Stomach smooth muscle (tissue), 2 donors: ENCODE measurements around the gene COL6A2.
A peak's percentile ranks its signal among the peaks of the same experiment; 100 is the strongest.
"Not testable (repeated sequence)": the region's sequence is repeated elsewhere in the genome, so short reads cannot be mapped to it uniquely, and the experiment has no call there.

Experiments
- H3K27ac ChIP-seq: one replicate; pipeline ENCODE4 v1.7.0; 2013; ENCODE audit warnings: mild to moderate bottlenecking, low read length, inconsistent platforms
- H3K27me3 ChIP-seq, 2 donors: one replicate each; pipeline ENCODE4 v1.7.0; 2013; ENCODE audit warnings: low read length in 2 of 2; ENCODE audit not compliant: insufficient read depth in 2 of 2, control insufficient read depth in 1 of 2
- H3K36me3 ChIP-seq, 2 donors: one replicate each; pipeline ENCODE4 v1.7.0; 2013; ENCODE audit warnings: low read length in 2 of 2; ENCODE audit not compliant: control insufficient read depth in 2 of 2, insufficient read depth in 2 of 2
- H3K4me1 ChIP-seq: one replicate; pipeline ENCODE4 v1.7.0; 2013; ENCODE audit warnings: low read length; ENCODE audit not compliant: control insufficient read depth, insufficient read depth
- H3K4me3 ChIP-seq, 2 donors: one replicate each; pipeline ENCODE4 v1.7.0; 2013; ENCODE audit warnings: low read length in 2 of 2
- H3K9ac ChIP-seq, 2 donors: one replicate each; pipeline ENCODE4 v1.7.0; 2013; ENCODE audit warnings: low read length in 2 of 2, mild to moderate bottlenecking in 1 of 2
- H3K9me3 ChIP-seq, 2 donors: one replicate each; pipeline ENCODE4 v1.7.0; 2013; ENCODE audit warnings: low read length in 2 of 2; ENCODE audit not compliant: control insufficient read depth in 2 of 2
- donor health status: healthy.
- donor health status: Pancreatic carcinoma.

COL6A2 gene

GRCh38 chr21:46095814-46096595, 1.9 kb upstream of the COL6A2 start:
- peak overlapping the region in 1 of 2 donors; percentile 81 for H3K9ac ChIP-seq
- peaks cover 0 to 3% of the 10 kb centered on the region in 2 donors for H3K36me3 ChIP-seq
- H3K27ac ChIP-seq, result peak overlapping the region; percentile 99
- H3K4me3 ChIP-seq, result no peak overlapping the region
- H3K9me3 ChIP-seq, result no peaks in the 10 kb centered on the region
- no peaks in the 10 kb centered on the region for H3K27me3 ChIP-seq
- peaks cover 76% of the 10 kb centered on the region for H3K4me1 ChIP-seq

- H3K4me1 ChIP-seq, result peaks cover 69% of the 10 kb centered on the region
- no peaks in the 10 kb centered on the region for H3K27me3 ChIP-seq
- no peaks in the 10 kb centered on the region for H3K9me3 ChIP-seq
- peak overlapping the region; percentile 56 to 73 for H3K4me3 ChIP-seq
- peak overlapping the region; percentile 78 to 81 for H3K9ac ChIP-seq
- peak overlapping the region; percentile 99 for H3K27ac ChIP-seq
- peaks cover 0 to 3% of the 10 kb centered on the region in 2 donors for H3K36me3 ChIP-seq
Observed at GRCh38 chr21:46096596-46097335, 1.1 kb upstream of the COL6A2 start.

DNA sequence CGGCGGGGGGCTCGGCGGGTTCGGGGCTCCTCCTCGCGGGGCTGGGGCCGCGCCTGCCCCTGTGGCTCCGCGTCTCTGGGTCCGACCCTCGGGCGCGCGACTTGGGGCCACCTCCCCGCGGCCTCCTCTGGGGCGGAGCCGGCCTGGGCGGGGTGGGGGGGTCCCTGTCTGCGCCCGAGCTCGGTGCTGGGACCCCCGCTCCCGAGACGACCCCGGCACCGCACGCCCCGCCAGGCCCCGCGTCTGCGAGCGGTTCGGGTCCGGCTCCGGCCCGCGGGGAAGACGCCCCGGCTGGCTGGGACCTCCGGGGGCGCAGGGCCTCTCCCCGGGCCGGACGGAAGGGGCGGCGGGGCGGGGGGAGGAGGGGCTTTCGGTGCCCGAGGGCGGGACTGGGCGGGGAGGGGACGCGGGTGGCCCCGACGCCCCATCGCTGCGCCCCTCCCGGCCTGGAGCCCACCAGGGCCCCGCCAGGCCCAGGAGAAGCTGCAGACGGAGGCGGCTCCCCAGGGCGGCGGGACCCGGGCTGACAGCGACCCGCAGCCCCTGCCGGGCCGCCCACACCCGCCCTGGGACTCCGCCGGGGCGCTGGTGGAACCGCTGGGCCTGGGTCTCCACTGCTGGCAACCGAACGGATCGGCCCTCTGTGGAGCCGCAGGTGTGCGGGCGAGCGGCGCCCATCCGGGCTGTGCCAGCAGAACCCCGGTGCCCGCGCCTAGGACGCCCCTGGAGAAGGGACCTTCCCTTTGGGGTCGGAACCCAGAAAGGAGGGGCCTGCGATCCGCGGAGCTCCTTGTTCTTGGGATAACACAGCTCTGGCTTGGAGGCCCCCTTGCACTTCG, 610 bp downstream of the COL6A2 start:
- Histone ChIP-seq H3K27ac (peak overlapping the region; percentile 99), H3K36me3 (peaks cover 0 to 3% of the 10 kb centered on the region in 2 donors), H3K27me3 (no peaks in the 10 kb centered on the region), H3K4me1 (peaks cover 51% of the 10 kb centered on the region), H3K4me3 (peak overlapping the region; percentile 79 to 83), H3K9ac (peak overlapping the region; percentile 81), H3K9me3 (no peaks in the 10 kb centered on the region)

GRCh38 chr21:46099476-46099875, 1.6 kb downstream of the COL6A2 start:
- Histone ChIP-seq H3K4me1 (peaks cover 42% of the 10 kb centered on the region), H3K36me3 (peaks cover 0 to 3% of the 10 kb centered on the region in 2 donors), H3K27ac (peak overlapping the region; percentile 99), H3K4me3 (peak overlapping the region; percentile 66 to 83), H3K9ac (peak overlapping the region; percentile 47 to 70), H3K9me3 (no peaks in the 10 kb centered on the region), H3K27me3 (no peaks in the 10 kb centered on the region)

GRCh38 chr21:46100020-46100419, 2.1 kb downstream of the COL6A2 start:
- peak overlapping the region; percentile 58 to 83 for H3K4me3 ChIP-seq
- no peaks in the 10 kb centered on the region for H3K27me3 ChIP-seq
- H3K27ac ChIP-seq, result peak overlapping the region; percentile 99

GRCh38 chr21:46100426-46100825, 2.5 kb downstream of the COL6A2 start:
- Histone ChIP-seq H3K27me3 (no peaks in the 10 kb centered on the region), H3K27ac (peak overlapping the region; percentile 25), H3K36me3 (peaks cover 0 to 3% of the 10 kb centered on the region in 2 donors), H3K9me3 (no peaks in the 10 kb centered on the region), H3K4me1 (peaks cover 32% of the 10 kb centered on the region), H3K4me3 (peak overlapping the region; percentile 58 to 83), H3K9ac (no peak overlapping the region)

More at GRCh38 chr21:46100020-46100419, 2.1 kb downstream of the COL6A2 start:
- Histone ChIP-seq H3K9ac (peak overlapping the region; percentile 47 to 70), H3K36me3 (peaks cover 0 to 3% of the 10 kb centered on the region in 2 donors), H3K9me3 (no peaks in the 10 kb centered on the region), H3K4me1 (peaks cover 36% of the 10 kb centered on the region)

DNA sequence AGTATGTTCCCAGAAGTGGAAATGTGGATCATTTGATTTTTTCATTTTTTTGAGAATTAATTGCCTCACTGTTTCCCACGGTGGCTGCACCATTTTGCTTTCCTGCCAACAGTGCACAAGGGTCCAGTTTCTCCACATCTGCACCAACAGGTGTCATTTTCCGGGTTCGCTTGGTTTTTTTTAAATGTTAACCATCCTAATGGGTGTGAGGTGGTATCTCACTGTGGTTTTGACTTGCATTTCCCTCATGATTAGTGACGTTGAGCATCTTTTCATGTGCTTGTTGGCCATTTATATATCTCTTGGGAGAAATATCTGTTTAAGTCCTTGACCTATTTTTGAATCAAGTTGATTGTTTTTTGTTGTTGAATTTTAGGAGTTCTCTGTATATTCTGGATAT, 3.0 kb downstream of the COL6A2 start:
- peak overlapping the region; percentile 25 for H3K27ac ChIP-seq
- peak overlapping the region; percentile 58 to 83 for H3K4me3 ChIP-seq
- H3K4me1 ChIP-seq, result peaks cover 30% of the 10 kb centered on the region
- no peaks in the 10 kb centered on the region for H3K27me3 ChIP-seq
- no peaks in the 10 kb centered on the region for H3K9me3 ChIP-seq
- no peak overlapping the region for H3K9ac ChIP-seq
- H3K36me3 ChIP-seq, result peaks cover 0 to 3% of the 10 kb centered on the region in 2 donors

DNA sequence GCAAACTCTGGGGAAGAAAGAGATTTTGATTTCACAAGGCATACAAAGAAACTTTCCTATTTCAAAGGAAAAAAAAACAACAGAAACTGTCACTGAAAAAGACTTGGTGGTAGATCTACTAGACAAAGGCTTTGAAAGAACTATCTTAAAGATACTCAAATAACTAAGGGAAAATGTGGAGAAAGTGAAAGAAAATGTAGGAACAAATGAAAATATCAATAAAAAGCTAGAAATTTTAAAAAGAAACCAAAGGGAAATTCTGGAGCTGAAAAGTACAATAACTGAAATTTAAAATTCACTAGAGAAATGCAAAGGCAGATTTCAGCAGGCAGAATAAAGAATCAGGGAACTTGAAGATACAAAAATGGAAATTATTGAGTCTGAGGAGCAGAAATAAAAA, 6.2 kb downstream of the COL6A2 start:
- H3K4me1 ChIP-seq, result peaks cover 19% of the 10 kb centered on the region
- peaks cover 2 to 3% of the 10 kb centered on the region in 2 donors for H3K36me3 ChIP-seq
- H3K9ac ChIP-seq, result no peak overlapping the region
- H3K4me3 ChIP-seq, result no peak overlapping the region
- no peaks in the 10 kb centered on the region for H3K27me3 ChIP-seq
- H3K27ac ChIP-seq, result no peak overlapping the region
- H3K9me3 ChIP-seq, result no peaks in the 10 kb centered on the region

DNA sequence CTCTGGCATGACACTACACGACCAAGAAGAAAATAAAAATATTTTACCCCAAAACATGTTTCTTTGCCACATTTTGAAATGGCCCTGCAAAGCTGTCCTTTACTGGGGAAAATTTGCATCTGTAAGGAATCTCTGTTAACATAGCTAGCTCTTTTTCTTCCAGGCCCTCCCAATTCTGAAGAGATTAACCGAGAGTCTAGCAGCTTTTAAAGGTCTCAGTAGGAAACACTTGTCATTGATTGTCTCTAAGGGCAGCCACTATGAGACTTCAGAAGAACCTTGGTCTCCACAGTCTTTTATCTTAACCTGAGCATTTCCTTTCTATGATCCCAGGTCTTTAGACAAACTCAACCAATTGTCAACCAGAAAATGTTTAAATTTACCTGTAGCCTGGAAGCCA, 9.5 kb downstream of the COL6A2 start:
- H3K9me3 ChIP-seq, H3K27ac ChIP-seq, H3K4me3 ChIP-seq, H3K36me3 ChIP-seq, H3K27me3 ChIP-seq, H3K9ac ChIP-seq: not testable (repeated sequence)
- H3K4me1 ChIP-seq, result peaks cover 28% of the 10 kb centered on the region

DNA sequence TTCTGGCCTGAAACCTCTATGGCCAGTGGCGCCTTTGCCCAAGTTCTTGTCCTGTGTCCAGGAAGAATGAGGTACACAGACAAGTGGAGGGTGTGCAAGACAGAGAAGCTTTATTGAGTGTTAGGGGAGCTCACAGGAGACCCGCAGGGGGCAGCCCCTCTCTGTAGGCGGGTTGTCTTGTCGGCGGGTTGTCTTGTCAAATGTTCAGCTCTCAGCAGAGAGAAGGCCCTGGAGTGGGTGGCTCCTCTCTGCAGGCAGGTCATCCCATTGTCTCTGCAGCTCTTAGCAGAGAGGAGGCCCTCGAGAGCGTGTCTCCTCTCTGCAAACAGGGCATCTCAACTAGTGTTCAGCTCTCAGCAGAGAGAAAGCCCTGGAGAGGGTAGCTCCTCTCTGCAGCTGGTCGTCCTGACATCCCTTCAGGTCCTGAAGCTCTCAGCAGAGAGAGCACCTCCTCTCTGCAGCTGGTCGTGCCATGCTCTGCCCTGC, 11.0 kb downstream of the COL6A2 start:
- Histone ChIP-seq H3K4me1 (peaks cover 32% of the 10 kb centered on the region), H3K9me3 (no peaks in the 10 kb centered on the region), H3K27me3 (no peaks in the 10 kb centered on the region), H3K36me3 (peaks cover 19 to 21% of the 10 kb centered on the region in 2 donors), H3K27ac (peak overlapping the region; percentile 73), H3K9ac (peak overlapping the region in 1 of 2 donors; percentile 21), H3K4me3 (peak overlapping the region in 1 of 2 donors; percentile 29)
